ENCODE data around the gene PPP6R2.

PPP6R2 gene

GRCh38 chr22:50398831-50399648, 55.9 kb downstream of the PPP6R2 start:
- no peak for TF ChIP-seq CTCF (IDR thresholded peaks at IDR 0.05; ENCODE audit: low read depth, low read length)

GRCh38 chr22:50399751-50400331, 56.7 kb downstream of the PPP6R2 start:
- DNase-seq: peak; percentile 55
- Histone ChIP-seq H3K27ac (no peak overlapping the region), H3K36me3 (peaks cover 33% of the 10 kb centered on the region)

More at GRCh38 chr22:50398831-50399648, 55.9 kb downstream of the PPP6R2 start:
- Histone ChIP-seq H3K27me3 (ENCODE audit: insufficient read depth, low read depth, severe bottlenecking) (no peaks in the 10 kb centered on the region), H3K9me3 (ENCODE audit: severe bottlenecking) (no peaks in the 10 kb centered on the region), H3K27ac (no peak overlapping the region), H3K36me3 (peaks cover 32% of the 10 kb centered on the region), H3K4me3 (ENCODE audit: low read depth, low read length) (no peak overlapping the region)
- DNase-seq: no peak

DNA sequence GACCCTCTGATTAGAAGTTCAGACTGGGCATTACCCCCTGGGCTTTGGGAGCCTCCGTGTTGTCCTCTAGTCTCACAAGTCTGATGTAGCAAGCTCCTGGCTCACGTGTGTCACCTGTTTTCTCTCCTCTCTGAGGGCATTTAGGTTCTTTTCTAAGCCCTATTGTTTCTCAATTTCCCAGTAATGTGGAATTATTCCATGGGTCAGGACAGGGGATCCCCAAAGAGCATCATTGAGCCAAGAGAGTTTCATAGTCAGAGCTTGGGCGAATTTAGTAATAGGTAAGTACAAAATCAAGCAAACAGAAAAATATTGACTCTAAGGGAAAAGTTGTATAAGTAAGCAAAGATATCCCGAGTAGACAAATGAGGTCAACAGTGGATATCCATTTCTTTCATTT, 57.3 kb downstream of the PPP6R2 start:
- no peak for TF ChIP-seq CTCF (IDR thresholded peaks at IDR 0.05; ENCODE audit: low read depth, low read length)
- Histone ChIP-seq H3K9me3 (ENCODE audit: severe bottlenecking) (no peaks in the 10 kb centered on the region), H3K27ac (no peak overlapping the region), H3K27me3 (ENCODE audit: insufficient read depth, low read depth, severe bottlenecking) (no peaks in the 10 kb centered on the region), H3K4me3 (ENCODE audit: low read depth, low read length) (no peak overlapping the region), H3K36me3 (peaks cover 27% of the 10 kb centered on the region)
- no peak for DNase-seq

More at GRCh38 chr22:50399751-50400331, 56.7 kb downstream of the PPP6R2 start:
- H3K4me3 ChIP-seq (ENCODE audit: low read depth, low read length): no peak overlapping the region
- H3K27me3 ChIP-seq (ENCODE audit: insufficient read depth, low read depth, severe bottlenecking): no peaks in the 10 kb centered on the region
- peak; percentile 92 for TF ChIP-seq CTCF (IDR thresholded peaks at IDR 0.05; ENCODE audit: low read depth, low read length)
- no peaks in the 10 kb centered on the region for H3K9me3 ChIP-seq (ENCODE audit: severe bottlenecking)

- H3K27ac ChIP-seq: no peak overlapping the region
- DNase-seq: no peak
- H3K36me3 ChIP-seq: peaks cover 23% of the 10 kb centered on the region
- no peaks in the 10 kb centered on the region for H3K9me3 ChIP-seq (ENCODE audit: severe bottlenecking)
- no peaks in the 10 kb centered on the region for H3K27me3 ChIP-seq (ENCODE audit: insufficient read depth, low read depth, severe bottlenecking)
- H3K4me3 ChIP-seq (ENCODE audit: low read depth, low read length): no peak overlapping the region
- no peak for TF ChIP-seq CTCF (IDR thresholded peaks at IDR 0.05; ENCODE audit: low read depth, low read length)
These were observed 57.8 kb downstream of the PPP6R2 start for GRCh38 chr22:50400931-50401330.

DNA sequence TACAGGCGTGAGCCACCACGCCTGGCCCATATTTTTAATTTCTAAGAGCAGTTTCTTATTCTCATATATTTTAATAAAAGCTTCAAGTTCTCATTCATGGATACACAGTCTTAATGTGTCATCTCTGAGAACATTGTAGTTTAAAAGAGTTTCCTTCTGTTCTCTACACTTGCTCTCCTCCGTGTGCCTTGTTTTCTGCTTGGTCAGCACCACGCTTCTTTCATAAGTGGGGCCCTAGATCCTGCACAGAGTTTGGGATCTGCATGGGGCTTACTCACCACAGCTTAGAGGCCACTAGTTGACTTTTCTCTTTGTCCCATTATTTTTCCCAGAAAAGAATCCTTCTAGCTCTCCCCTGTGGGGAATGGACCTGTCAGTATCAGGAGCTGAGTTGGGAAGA, 58.8 kb downstream of the PPP6R2 start:
- no peaks in the 10 kb centered on the region for H3K9me3 ChIP-seq (ENCODE audit: severe bottlenecking)
- DNase-seq: no peak
- TF ChIP-seq CTCF (IDR thresholded peaks at IDR 0.05; ENCODE audit: low read depth, low read length): no peak
- H3K27me3 ChIP-seq (ENCODE audit: insufficient read depth, low read depth, severe bottlenecking): no peaks in the 10 kb centered on the region
- H3K36me3 ChIP-seq: peaks cover 26% of the 10 kb centered on the region
- no peak overlapping the region for H3K27ac ChIP-seq
- no peak overlapping the region for H3K4me3 ChIP-seq (ENCODE audit: low read depth, low read length)

Data from WERI-Rb-1 (cell line).